CD4-positive, alpha-beta T cell treated with Interleukin-4 for 1 hour (primary cell): ENCODE results near the gene ASMTL.
"Not testable (repeated sequence)": the region's sequence is repeated elsewhere in the genome, so short reads cannot be mapped to it uniquely, and the experiment has no call there.

Experiments used
- DNase-seq, 2 donors: peaks; one replicate each; pipeline ENCODE4 v3.0.0-alpha.2; 2020 to 2022

The ASMTL gene

DNA sequence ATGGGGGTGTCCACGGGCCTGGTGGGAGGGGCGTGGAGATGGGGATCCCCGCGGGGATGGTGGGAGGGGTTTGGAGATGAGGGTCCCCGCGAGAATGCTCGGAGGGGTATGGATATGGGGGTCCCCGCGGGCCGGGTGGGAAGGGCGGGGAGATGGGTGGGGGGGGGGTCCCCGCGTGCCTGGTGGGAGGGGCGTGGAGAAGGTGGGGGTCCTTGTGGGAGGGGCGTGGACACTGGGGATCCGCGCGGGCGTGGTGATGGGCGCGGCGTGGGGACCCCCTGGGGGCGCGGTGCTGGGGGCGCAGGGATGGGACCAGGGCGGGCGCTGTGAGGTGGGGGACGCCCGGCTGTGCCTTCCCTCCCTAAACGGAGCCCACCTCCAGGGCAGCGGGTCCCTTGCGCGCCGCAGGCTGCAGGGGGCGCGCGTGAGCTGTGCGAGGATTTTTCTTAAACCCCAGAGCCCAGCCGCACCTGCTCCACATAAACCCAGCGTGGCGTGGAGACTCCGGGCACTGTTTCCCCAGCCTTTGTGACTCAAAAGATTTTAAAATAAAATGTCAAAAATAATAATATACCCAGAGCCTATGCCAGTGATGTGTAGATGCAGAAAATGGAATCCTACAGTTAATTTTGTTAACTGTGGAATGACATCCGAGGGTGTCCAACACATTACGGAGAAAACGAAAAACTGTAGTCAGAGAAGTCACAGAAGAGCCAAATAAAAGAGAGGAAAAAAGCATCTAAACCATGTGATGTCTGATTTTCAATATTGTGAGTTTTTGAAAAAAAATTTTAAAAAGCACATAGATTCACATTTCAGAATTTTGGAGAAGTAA, 1.5 kb upstream of the ASMTL start:
- DNase-seq, result peak; percentile 89

- DNase-seq, result peak; percentile 84
Observed at GRCh38 chrX:1453395-1453783, 680 bp upstream of the ASMTL start.

- no peak for DNase-seq
Observed at GRCh38 chrX:1451661-1452515, 821 bp downstream of the ASMTL start.

- DNase-seq, result no peak
Observed at GRCh38 chrX:1451251-1451660, 1.5 kb downstream of the ASMTL start.

DNA sequence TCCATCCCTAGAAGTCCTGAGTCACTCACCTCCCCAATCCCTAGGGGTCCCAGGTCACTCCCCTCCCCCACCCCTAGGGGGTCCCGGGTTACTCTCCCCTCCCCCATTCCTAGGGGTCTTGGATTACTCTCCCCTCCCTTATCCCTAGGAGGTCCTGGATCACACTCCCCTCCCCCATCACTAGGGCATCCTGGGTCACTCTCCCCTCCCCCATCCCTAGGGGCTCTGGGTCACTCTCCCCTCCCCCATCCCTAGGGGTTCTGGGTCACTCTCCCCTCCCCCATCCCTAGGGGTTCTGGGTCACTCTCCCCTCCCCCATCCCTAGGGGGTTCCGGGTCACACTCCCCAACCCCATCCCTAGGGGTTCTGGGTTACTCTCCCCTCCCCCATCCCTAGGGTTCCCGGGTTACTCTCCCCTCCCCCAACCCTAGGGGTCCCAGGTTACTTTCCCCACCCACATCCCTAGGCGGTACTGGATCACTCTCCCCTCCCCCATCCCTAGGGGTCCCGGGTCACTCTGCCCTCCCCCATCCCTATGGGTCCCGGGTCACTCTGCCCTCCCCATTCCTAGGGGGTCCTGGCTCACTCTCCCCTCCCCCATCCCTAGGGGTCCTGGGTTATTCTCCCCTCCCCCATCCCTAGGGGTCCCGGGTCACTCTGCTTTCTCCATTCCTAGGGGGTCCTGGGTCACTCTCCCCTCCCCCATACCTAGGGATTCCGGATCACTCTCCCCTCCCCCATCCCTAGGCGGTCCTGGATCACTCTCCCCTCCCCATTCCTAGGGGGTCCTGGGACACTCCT, 2.1 kb downstream of the ASMTL start:
- no peak for DNase-seq

GRCh38 chrX:1449823-1450149, 2.9 kb downstream of the ASMTL start:
- no peak for DNase-seq

- DNase-seq, result no peak
Observed at GRCh38 chrX:1449036-1449822, 3.5 kb downstream of the ASMTL start.

DNA sequence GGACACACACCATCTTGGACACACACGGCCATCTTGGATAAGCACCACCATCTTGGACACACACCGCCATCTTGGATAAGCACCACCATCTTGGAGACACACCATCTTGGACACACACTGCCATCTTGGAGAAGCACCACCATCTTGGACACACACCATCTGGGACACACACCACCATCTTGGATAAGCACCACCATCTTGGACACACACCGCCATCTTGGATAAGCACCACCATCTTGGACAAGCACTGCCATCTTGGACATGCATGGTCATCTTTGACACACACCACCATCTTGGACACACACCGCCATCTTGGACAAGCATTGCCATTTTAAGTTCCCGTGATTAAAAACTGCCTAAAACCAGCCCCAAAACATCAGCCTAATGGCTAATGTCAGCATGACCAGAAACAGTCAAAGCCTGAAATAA, 4.1 kb downstream of the ASMTL start:
- not testable (repeated sequence) for DNase-seq

- DNase-seq, result not testable (repeated sequence)
Observed at GRCh38 chrX:1447969-1448572, 4.6 kb downstream of the ASMTL start.

- DNase-seq, result not testable (repeated sequence)
Observed at GRCh38 chrX:1446984-1447968, 5.4 kb downstream of the ASMTL start.

GRCh38 chrX:1444561-1445500, 7.9 kb downstream of the ASMTL start:
- DNase-seq, result no peak

- DNase-seq, result no peak
Observed at GRCh38 chrX:1443496-1444075, 9.1 kb downstream of the ASMTL start.

GRCh38 chrX:1442724-1443367, 9.9 kb downstream of the ASMTL start:
- no peak for DNase-seq

- DNase-seq, result no peak
Observed at GRCh38 chrX:1442016-1442665, 10.6 kb downstream of the ASMTL start.

DNA sequence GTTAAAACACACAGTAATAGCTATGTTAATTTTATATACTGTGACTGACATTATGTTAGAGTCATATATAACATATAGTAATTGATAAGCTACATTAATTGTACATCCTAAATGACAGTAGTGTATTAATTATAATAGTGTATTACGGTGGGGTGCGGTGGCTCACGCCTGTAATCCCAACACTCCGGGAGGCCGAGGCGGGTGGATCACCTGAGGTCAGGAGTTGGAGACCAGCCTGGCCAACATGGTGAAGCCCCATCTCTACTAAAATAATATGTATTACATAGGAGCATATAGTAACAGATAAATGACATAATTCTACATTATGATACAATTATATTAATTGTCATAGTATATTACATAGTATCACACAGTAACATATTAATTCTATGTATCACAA, 12.2 kb downstream of the ASMTL start:
- no peak for DNase-seq

- DNase-seq, result no peak
Observed at GRCh38 chrX:1435241-1435895, 17.3 kb downstream of the ASMTL start.

DNA sequence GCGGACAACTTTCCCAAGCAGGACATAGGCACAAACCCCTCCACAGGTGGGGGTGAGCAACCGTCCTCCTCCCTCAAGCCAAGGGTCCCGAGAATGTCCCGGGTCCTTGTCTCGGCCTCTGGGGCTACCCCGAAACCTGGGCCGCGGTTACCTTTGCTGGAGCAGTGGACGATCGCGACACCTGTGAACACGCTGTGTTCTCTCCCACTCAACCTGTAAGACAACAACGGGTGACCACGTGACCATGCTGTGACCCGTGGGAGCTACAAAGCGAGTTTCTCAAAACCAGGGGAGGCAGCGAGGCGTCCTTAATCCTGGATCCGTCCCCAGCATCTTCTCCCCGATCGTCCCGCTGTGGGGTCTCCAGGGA, 17.9 kb downstream of the ASMTL start:
- no peak for DNase-seq
